ENCODE results near the gene WFDC8.

GRCh38 chr20:45523821-45524220, 55.3 kb downstream of the WFDC8 start:
- TF ChIP-seq CTCF (IDR thresholded peaks at IDR 0.05) (no peak), POLR2A (IDR thresholded peaks at IDR 0.05) (no peak)
